ENCODE data around the gene ACADS.

- TF ChIP-seq ATF3 (IDR thresholded peaks at IDR 0.05) (no peak), ATF3 (CRISPR knock-in tag; conservative IDR thresholded peaks at IDR 0.05) (no peak), HINFP (tag; conservative IDR thresholded peaks at IDR 0.05; ENCODE audit: low read depth) (no peak), RBM22 (IDR thresholded peaks at IDR 0.05; ENCODE audit: low read depth, low read length, poor library complexity, severe bottlenecking) (no peak), CBFA2T3 (IDR thresholded peaks at IDR 0.05) (no peak), PHF20 (IDR thresholded peaks at IDR 0.05; ENCODE audit: partially characterized antibody) (no peak), PTRF (tag; IDR thresholded peaks at IDR 0.05) (no peak)
These were observed 33.4 kb downstream of the ACADS start for GRCh38 chr12:120758798-120759590.

All from K562 (cell line).